GM18907 (cell line): ENCODE data around the gene SETD3.
A peak's percentile ranks its signal among the peaks of the same experiment; 100 is the strongest.

ENCODE experiments used
- ATAC-seq: cut with Tn5 transposase; IDR thresholded peaks from one replicate; pipeline ENCODE4 v1.9.1; 2021; ENCODE audit warnings: mild to moderate bottlenecking, moderate library complexity; ENCODE audit not compliant: unreplicated experiment

Gene SETD3

GRCh38 chr14:99461411-99462085, 19.1 kb downstream of the SETD3 start:
- ATAC-seq = no peak

- no peak for ATAC-seq
These were observed 19.9 kb downstream of the SETD3 start for GRCh38 chr14:99460793-99461192.

GRCh38 chr14:99459481-99460100, 21.1 kb downstream of the SETD3 start:
- no peak for ATAC-seq

GRCh38 chr14:99454246-99454645, 26.4 kb downstream of the SETD3 start:
- no peak for ATAC-seq

GRCh38 chr14:99452968-99453367, 27.7 kb downstream of the SETD3 start:
- ATAC-seq = no peak

GRCh38 chr14:99451234-99451633, 29.4 kb downstream of the SETD3 start:
- no peak for ATAC-seq

- no peak for ATAC-seq
These were observed 30.4 kb downstream of the SETD3 start for GRCh38 chr14:99450266-99450665.

- ATAC-seq = no peak
These were observed 32.9 kb downstream of the SETD3 start for GRCh38 chr14:99447739-99448138.

- no peak for ATAC-seq
These were observed 34.7 kb downstream of the SETD3 start for GRCh38 chr14:99445931-99446330.

GRCh38 chr14:99441918-99442317, 38.7 kb downstream of the SETD3 start:
- no peak for ATAC-seq

GRCh38 chr14:99441157-99441870, 39.3 kb downstream of the SETD3 start:
- no peak for ATAC-seq

- ATAC-seq = no peak
These were observed 40.4 kb downstream of the SETD3 start for GRCh38 chr14:99440278-99440677.

GRCh38 chr14:99437706-99438105, 43.0 kb downstream of the SETD3 start:
- no peak for ATAC-seq

GRCh38 chr14:99436247-99437180, 44.1 kb downstream of the SETD3 start:
- no peak for ATAC-seq

GRCh38 chr14:99435327-99435726, 45.3 kb downstream of the SETD3 start:
- no peak for ATAC-seq

GRCh38 chr14:99432485-99432884, 48.2 kb downstream of the SETD3 start:
- ATAC-seq = no peak

- ATAC-seq = no peak
These were observed 48.7 kb downstream of the SETD3 start for GRCh38 chr14:99431986-99432385.

- peak; percentile 73 for ATAC-seq
These were observed 50.2 kb downstream of the SETD3 start for GRCh38 chr14:99430491-99430890.

GRCh38 chr14:99427632-99428300, 52.9 kb downstream of the SETD3 start:
- ATAC-seq = no peak

GRCh38 chr14:99426813-99427346, 53.8 kb downstream of the SETD3 start:
- no peak for ATAC-seq
